ENCODE data around the gene ITGB3BP.

- TF ChIP-seq CTCF (IDR thresholded peaks at IDR 0.05) (no peak), POLR2A (IDR thresholded peaks at IDR 0.05) (no peak)
Observed at GRCh38 chr1:63501256-63501655, 21.8 kb downstream of the ITGB3BP start.
